Sigmoid colon (tissue), 7 donors: ENCODE measurements around the gene NCOR1. TPM values are rescaled to one million over a fixed set of nuclear protein-coding genes. Genes with fewer than 3 reads are reported as not detected.

Source experiments
- DNase-seq: peaks from one replicate; pipeline ENCODE4 v3.0.0-alpha.2; 2019
- H3K27ac ChIP-seq, 4 donors: fragments of 200-600 bp; sonication (generic); one replicate each; pipeline ENCODE4 v1.5.1; 2016 to 2019; ENCODE audit warnings: mild to moderate bottlenecking in 1 of 4
- H3K27me3 ChIP-seq, 3 donors: fragments of 200-600 bp; sonication (generic); one replicate each; pipeline ENCODE4 v1.5.1; 2019; ENCODE audit warnings: mild to moderate bottlenecking in 1 of 3
- H3K36me3 ChIP-seq, 4 donors: fragments of 200-600 bp; sonication (generic); one replicate each; pipeline ENCODE4 v1.5.1; 2016 to 2019
- H3K4me1 ChIP-seq, 4 donors: fragments of 200-600 bp; sonication (generic); one replicate each; pipeline ENCODE4 v1.5.1; 2017 to 2019
- H3K4me3 ChIP-seq, 4 donors: fragments of 200-600 bp; sonication (generic); one replicate each; pipeline ENCODE4 v1.5.1; 2017 to 2019; ENCODE audit warnings: mild to moderate bottlenecking in 2 of 4, moderate library complexity in 1 of 4
- H3K9me3 ChIP-seq, 4 donors: fragments of 200-600 bp in 3 of 4; sonication (generic) in 3 of 4; one replicate each; pipeline versions ENCODE4 v1.5.1 to v1.6.1; 2013 to 2019
- EP300 ChIP-seq, 4 donors: sonication (generic); formaldehyde crosslinking; IDR thresholded peaks; one replicate each; pipeline ENCODE4 v1.6.1; 2017; ENCODE audit warnings: antibody characterized with exemption in 4 of 4
- POLR2A ChIP-seq, 2 donors: fragments of 450-650 bp; IDR thresholded peaks; one replicate each; pipeline ENCODE4 v1.6.1; 2016; ENCODE audit warnings: antibody characterized with exemption in 2 of 2, mild to moderate bottlenecking in 2 of 2, moderate library complexity in 2 of 2
- POLR2AphosphoS5 ChIP-seq, 4 donors: sonication (generic); formaldehyde crosslinking; IDR thresholded peaks; one replicate each; pipeline ENCODE4 v1.6.1; 2017; ENCODE audit warnings: antibody characterized with exemption in 4 of 4
- WGBS, 2 donors: extraction: QIAGEN DNeasy Blood & Tissue Kit; methylation state at CpG; one replicate each; pipeline ENCODE4 v1.1.7; 2013; 5-methylcytosine and 5-hydroxymethylcytosine counted together
- intact Hi-C: fragments of 100-400 bp; cut with DNase I; formaldehyde crosslinking; loops from one replicate; pipeline ENCODE4 v1.15.1; 2023
- polyA plus RNA-seq, 3 donors: library from polyadenylated mRNA; stranded (reverse); fragments of 200-250 nt; gene quantifications; one replicate each; pipeline ENCODE4 v1.2.3, GENCODE V29; 2013
- total RNA-seq, 4 donors: library from RNA; depleted of rRNA; stranded (reverse); fragments of >200 nt; gene quantifications; one replicate each; pipeline ENCODE4 v1.1.0, GENCODE V29; 2016
- TF ChIP-seq, protein P1 (sequence below), 4 experiments: fragments of 450-650 bp in 3 of 4; fragments of 200-600 bp in 1 of 4; IDR thresholded peaks; one replicate each; pipeline ENCODE4 v1.5.1; 2016 to 2019; ENCODE audit warnings: antibody characterized with exemption in 4 of 4, mild to moderate bottlenecking in 3 of 4, moderate library complexity in 2 of 4
- donor health status: healthy with polysubstance abuse.
- donor health status: Bipolar disorder and iron deficiency.
- donor health status: healthy.

The NCOR1 gene
- total and polyA plus RNA-seq, 7 donors: 25.8 to 160 (median 93.1) TPM

DNA sequence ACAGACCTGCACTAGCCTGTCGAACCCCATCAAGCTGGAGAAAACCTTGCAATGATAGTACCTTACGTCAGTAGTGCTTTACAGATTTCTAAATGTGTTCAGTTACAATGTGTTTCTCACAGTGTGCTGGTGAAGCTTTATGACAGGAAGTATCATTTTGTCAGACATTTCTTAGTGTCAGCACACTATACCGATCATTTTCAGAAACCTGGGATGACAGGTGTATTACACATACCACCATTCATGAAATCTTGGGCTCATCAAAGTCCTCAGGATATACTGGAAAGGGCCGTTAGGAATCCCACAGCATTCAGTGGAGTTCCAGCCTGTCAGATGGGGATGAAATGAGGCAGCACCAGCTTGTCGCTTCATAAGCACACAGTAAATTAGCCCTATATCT, 188.4 kb downstream of the NCOR1 start:
- Histone ChIP-seq H3K4me1 (peaks cover 0 to 22% (median 10%) of the 10 kb centered on the region in 4 donors), H3K36me3 (peaks cover 0 to 87% (median 41%) of the 10 kb centered on the region in 4 donors), H3K4me3 (no peak overlapping the region), H3K9me3 (no peaks in the 10 kb centered on the region), H3K27me3 (no peaks in the 10 kb centered on the region), H3K27ac (peak overlapping the region in 2 of 4 donors; percentile 46 to 68)
- intact Hi-C loops: no loop called here
- DNase-seq: no peak
- TF ChIP-seq, protein P1, sequence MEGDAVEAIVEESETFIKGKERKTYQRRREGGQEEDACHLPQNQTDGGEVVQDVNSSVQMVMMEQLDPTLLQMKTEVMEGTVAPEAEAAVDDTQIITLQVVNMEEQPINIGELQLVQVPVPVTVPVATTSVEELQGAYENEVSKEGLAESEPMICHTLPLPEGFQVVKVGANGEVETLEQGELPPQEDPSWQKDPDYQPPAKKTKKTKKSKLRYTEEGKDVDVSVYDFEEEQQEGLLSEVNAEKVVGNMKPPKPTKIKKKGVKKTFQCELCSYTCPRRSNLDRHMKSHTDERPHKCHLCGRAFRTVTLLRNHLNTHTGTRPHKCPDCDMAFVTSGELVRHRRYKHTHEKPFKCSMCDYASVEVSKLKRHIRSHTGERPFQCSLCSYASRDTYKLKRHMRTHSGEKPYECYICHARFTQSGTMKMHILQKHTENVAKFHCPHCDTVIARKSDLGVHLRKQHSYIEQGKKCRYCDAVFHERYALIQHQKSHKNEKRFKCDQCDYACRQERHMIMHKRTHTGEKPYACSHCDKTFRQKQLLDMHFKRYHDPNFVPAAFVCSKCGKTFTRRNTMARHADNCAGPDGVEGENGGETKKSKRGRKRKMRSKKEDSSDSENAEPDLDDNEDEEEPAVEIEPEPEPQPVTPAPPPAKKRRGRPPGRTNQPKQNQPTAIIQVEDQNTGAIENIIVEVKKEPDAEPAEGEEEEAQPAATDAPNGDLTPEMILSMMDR (IDR thresholded peaks at IDR 0.05): no peak
- TF ChIP-seq EP300 (IDR thresholded peaks at IDR 0.05): no peak
- TF ChIP-seq POLR2AphosphoS5 (IDR thresholded peaks at IDR 0.05): no peak
- TF ChIP-seq POLR2A (IDR thresholded peaks at IDR 0.05): no peak
- 92 to 96% methylated on average over 5 of the region's 5 CpGs for WGBS, 2 donors

DNA sequence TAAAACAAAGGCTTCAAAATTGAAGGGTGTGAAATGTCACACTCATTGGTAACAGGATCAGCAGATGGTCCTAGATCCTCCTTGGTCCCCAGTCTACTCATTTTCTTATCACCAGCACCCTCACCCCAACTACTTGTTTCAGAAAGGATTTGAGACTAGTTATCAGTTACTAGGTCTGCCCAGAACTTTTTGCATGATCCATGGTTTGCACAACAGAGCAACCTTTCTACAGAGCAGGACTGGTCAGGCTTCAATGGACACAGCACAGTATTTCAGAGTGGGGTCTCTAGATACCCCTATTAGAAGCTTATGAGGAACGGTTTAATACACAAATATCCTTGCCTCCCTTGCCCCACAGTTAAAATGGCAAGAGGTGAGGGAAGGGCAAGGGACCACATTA, 190.1 kb downstream of the NCOR1 start:
- H3K4me1 ChIP-seq: peaks cover 0 to 25% (median 10%) of the 10 kb centered on the region in 4 donors
- 92 to 94% methylated on average over 1 of the region's 1 CpG for WGBS, 2 donors
- intact Hi-C loops: no loop called here

DNA sequence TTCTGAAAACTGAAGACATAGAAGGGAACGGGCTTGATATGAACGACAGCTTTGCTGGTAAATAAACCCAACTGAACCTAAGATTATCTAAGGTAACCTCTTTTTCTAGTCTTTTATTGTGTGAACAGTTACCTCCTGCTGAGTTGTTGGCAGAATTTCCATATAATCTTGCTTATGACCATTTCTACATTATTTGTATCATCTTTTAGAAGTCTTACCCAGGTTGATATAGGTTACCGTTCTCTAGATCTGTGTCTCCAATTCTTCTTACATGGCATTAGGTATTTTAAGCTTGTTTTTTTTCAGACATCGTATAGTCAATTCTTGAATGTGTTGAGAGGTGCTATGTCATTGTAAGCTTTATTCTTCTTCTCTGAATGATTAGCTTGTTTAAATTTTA, 191.5 kb downstream of the NCOR1 start:
- Histone ChIP-seq H3K27ac (no peak overlapping the region), H3K4me1 (peaks cover 0 to 27% (median 19%) of the 10 kb centered on the region in 4 donors), H3K4me3 (no peak overlapping the region), H3K36me3 (peaks cover 0 to 68% (median 31%) of the 10 kb centered on the region in 4 donors), H3K9me3 (no peaks in the 10 kb centered on the region), H3K27me3 (no peaks in the 10 kb centered on the region)
- TF ChIP-seq, protein P1 (IDR thresholded peaks at IDR 0.05): no peak
- TF ChIP-seq EP300 (IDR thresholded peaks at IDR 0.05) (no peak), POLR2A (IDR thresholded peaks at IDR 0.05) (no peak), POLR2AphosphoS5 (IDR thresholded peaks at IDR 0.05) (no peak)
- 84 to 87% methylated on average over 4 of the region's 4 CpGs for WGBS, 2 donors
- no peak for DNase-seq
- intact Hi-C loops: no loop called here

More for the DNA sequence above, 190.1 kb downstream of the NCOR1 start:
- H3K27me3 ChIP-seq: no peaks in the 10 kb centered on the region
- no peak overlapping the region for H3K4me3 ChIP-seq
- TF ChIP-seq EP300 (IDR thresholded peaks at IDR 0.05) (no peak), POLR2AphosphoS5 (IDR thresholded peaks at IDR 0.05) (no peak), POLR2A (IDR thresholded peaks at IDR 0.05) (no peak)
- TF ChIP-seq, protein P1 (IDR thresholded peaks at IDR 0.05): no peak
- DNase-seq: no peak
- H3K36me3 ChIP-seq: peaks cover 0 to 79% (median 39%) of the 10 kb centered on the region in 4 donors
- H3K9me3 ChIP-seq: no peaks in the 10 kb centered on the region
- H3K27ac ChIP-seq: no peak overlapping the region

DNA sequence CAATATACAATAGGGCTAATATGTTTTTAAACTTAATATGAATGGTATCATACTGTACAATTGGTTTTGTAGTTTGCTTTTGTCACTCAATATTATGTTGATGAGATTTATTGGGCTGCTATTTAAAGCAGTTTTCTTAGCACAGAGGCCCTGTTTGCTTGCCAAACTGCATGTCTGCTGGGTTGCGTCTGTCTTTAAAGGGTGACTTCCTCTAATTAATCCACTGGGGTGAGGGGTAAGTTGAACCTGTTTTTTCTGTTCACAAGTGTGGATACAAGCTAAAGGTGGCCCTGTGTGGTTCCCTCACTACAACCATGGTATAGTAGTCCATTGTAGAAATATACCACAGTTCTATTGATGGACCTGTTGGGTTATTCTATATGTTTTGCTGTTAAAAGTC, 196.0 kb downstream of the NCOR1 start:
- H3K27me3 ChIP-seq: no peaks in the 10 kb centered on the region
- H3K27ac ChIP-seq: no peak overlapping the region
- intact Hi-C loops: no loop called here
- DNase-seq: no peak
- H3K4me1 ChIP-seq: peaks cover 0 to 19% (median 10%) of the 10 kb centered on the region in 4 donors
- TF ChIP-seq, protein P1 (IDR thresholded peaks at IDR 0.05): no peak
- no peak for TF ChIP-seq POLR2A (IDR thresholded peaks at IDR 0.05)
- no peak for TF ChIP-seq EP300 (IDR thresholded peaks at IDR 0.05)
- TF ChIP-seq POLR2AphosphoS5 (IDR thresholded peaks at IDR 0.05): no peak
- H3K9me3 ChIP-seq: no peaks in the 10 kb centered on the region
- no peak overlapping the region for H3K4me3 ChIP-seq
- peaks cover 0 to 57% (median 4%) of the 10 kb centered on the region in 4 donors for H3K36me3 ChIP-seq
- 88% methylated on average over 1 of the region's 1 CpG for WGBS, 2 donors

DNA sequence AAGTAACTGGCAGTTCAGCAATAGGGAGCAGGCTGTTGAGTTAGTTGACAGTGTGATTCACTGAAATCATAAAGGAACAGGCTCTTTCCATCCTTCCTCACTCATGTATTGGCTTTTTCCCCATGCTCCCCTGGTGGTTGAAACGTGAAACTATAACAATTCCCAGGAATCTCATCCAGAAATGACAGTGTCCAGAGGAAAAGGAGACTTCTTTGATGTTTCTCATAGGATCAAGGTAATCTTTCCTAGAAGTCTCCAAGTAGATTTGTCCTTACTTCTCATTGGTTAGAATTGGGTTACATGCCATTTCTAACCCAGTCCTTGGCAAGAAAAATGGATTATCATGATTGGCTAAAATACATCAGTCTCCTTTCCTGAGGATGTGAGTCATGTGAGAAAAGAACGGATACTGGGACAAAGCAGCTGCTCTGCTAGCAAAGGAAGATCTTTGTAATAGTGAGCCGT, 201.4 kb downstream of the NCOR1 start:
- DNase-seq: no peak
- no peak overlapping the region for H3K4me3 ChIP-seq
- H3K4me1 ChIP-seq: peaks cover 0 to 24% (median 3%) of the 10 kb centered on the region in 4 donors
- H3K9me3 ChIP-seq: no peaks in the 10 kb centered on the region
- no peak for TF ChIP-seq EP300 (IDR thresholded peaks at IDR 0.05)
- TF ChIP-seq POLR2AphosphoS5 (IDR thresholded peaks at IDR 0.05): peak in 1 of 4 donors; percentile 19
- TF ChIP-seq, protein P1 (IDR thresholded peaks at IDR 0.05): peak in 2 of 4 experiments; percentile 40 to 46
- no peak for TF ChIP-seq POLR2A (IDR thresholded peaks at IDR 0.05)
- H3K27me3 ChIP-seq: no peaks in the 10 kb centered on the region
- peaks cover 0 to 82% (median 3%) of the 10 kb centered on the region in 4 donors for H3K36me3 ChIP-seq
- intact Hi-C loops: no loop called here
- WGBS, 2 donors: 59 to 71% methylated on average over 3 of the region's 3 CpGs
- H3K27ac ChIP-seq: peak overlapping the region in 2 of 4 donors; percentile 1 to 41
